NCI-H1694 treated with DMSO at 0.1 percent for 48 hours (cell line): ENCODE data around the gene NAA60.
"Not testable (repeated sequence)": the region's sequence is repeated elsewhere in the genome, so short reads cannot be mapped to it uniquely, and the experiment has no call there.

Experiments used
- DNase-seq: peaks from one replicate; lab custom pipeline; 2025; lab: John Stamatoyannopoulos, UW

NAA60 gene

GRCh38 chr16:3465301-3465700 is 21.8 kb downstream of the NAA60 start:
- no peak for DNase-seq

DNA sequence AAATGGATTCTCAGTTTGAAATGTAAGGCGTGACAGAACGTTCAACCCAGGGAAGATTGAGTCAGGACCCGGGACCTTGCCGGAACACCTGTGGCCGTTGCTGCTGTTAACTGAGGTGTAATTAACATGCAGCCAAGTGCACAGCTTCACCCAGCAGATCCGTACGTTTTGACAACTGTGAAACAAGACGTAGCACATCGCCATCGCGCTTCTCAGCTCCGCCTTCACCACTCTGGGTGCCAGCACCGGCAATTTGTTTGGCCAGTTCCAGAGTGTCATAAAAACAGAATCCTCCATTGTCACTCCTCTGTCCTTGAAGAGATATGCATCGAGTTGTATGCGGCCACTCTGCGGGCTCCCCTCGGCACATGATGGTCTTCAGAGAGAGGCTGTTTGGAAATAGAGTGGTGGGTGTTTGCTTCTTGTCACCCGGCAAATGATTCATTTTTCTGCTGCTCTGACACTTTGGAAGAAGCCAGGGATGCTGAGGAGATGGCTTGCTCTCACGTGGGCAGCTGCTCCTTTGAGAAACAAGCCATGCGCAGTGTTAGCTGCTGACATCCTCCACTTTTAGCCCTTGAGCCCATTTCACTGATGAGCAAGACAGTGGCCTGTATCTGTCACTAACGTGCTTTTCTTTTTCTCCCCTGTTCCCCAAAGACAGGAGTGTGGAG is 22.6 kb downstream of the NAA60 start:
- DNase-seq = no peak

DNA sequence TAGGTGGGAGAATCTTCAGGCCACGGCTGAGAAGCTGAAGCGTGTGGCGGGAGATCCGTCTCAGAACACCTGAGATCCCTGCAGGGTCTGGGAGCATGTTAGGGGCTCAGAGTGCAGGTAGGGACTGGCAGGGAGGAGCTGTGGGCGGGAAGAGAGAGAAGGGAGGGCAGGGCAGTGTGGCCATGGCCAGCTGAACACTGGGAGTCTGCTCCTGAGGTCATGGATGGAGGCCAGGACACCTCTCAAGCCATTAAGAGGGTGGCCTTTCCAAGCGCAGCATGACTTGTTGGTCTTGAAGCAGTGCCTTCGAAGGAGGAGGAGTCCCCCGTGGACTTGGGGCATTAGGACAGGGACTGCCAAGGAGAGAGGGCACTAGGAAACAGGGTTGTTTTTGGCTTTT is 23.7 kb downstream of the NAA60 start:
- no peak for DNase-seq

DNA sequence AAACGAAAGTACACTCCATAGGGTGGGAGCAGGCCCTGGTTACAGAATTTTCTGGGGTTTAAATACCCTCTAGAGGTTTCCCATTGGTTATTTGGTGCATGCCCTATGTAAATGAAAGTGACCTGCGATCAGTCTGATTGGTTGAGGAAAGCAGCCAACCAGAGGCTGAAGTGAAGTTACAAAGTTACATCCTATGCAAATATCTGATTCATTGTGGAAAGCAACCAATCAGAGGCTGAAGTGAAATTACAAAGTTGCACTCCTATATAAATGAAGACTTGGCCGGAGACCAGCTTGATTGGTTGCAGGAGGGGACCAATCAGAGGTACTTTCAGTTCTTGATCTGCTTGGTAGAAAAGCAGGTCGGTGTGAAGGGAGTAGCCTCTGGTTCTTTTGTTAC is 24.4 kb downstream of the NAA60 start:
- DNase-seq = no peak

GRCh38 chr16:3468501-3468900 is 25.0 kb downstream of the NAA60 start:
- no peak for DNase-seq

- DNase-seq = no peak
Measured at GRCh38 chr16:3469736-3470135, 26.3 kb downstream of the NAA60 start.

DNA sequence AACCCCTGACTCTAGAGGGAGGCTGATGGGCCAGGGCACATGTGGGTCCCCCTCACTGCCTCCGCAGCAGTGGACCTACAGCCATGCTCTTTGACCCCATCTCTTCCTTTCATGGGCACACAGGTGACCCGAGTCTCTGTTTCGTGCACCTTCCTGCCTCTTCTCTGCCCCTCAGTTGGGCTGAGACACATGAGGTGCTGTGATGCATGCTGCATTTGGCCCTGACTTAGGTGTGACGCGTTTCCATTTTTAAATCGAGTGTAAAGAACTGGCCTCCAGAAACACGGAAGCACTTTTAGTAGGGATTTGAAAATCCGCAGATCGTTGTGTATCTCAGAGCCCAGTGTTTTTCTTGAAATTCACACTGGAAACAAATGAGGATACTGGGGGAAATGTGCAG is 27.2 kb downstream of the NAA60 start:
- DNase-seq = no peak

- no peak for DNase-seq
Measured at GRCh38 chr16:3471518-3472176, 28.2 kb downstream of the NAA60 start.

GRCh38 chr16:3472878-3473595 is 29.6 kb downstream of the NAA60 start:
- no peak for DNase-seq

- not testable (repeated sequence) for DNase-seq
Measured at GRCh38 chr16:3473596-3473943, 30.1 kb downstream of the NAA60 start.

DNA sequence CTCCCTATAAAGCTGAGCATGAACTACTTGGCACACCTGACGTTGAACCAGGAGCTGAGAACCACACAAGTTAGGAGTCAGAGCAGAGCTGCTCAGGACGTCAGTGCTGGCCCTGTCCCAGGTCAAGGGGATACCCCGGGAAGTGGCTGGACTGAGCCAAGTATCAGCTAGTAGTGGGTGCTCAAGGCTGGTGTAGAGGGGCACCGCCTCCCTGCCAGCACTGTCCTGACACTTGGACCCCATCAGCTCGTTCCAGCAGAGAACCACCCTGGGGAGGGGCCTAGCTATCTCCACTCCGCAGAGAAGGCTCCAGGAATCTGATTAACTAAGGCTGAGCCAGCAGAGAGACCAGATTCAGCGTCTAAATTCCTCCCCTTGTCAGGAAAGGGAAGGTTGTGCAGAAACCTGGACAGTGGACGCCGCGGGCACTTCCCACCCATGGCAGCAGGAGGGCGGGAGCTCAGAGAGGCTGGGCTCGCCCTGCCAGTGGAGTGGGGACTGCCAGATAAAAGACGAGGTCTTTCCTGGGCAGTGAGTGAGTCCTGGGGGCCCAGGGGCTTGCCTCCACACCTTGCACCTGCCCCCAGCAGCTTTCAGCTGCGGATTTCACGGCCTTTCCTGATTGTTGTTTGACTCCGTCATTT is 30.8 kb downstream of the NAA60 start:
- no peak for DNase-seq

- DNase-seq = not testable (repeated sequence)
Measured at GRCh38 chr16:3474870-3475269, 31.4 kb downstream of the NAA60 start.

DNA sequence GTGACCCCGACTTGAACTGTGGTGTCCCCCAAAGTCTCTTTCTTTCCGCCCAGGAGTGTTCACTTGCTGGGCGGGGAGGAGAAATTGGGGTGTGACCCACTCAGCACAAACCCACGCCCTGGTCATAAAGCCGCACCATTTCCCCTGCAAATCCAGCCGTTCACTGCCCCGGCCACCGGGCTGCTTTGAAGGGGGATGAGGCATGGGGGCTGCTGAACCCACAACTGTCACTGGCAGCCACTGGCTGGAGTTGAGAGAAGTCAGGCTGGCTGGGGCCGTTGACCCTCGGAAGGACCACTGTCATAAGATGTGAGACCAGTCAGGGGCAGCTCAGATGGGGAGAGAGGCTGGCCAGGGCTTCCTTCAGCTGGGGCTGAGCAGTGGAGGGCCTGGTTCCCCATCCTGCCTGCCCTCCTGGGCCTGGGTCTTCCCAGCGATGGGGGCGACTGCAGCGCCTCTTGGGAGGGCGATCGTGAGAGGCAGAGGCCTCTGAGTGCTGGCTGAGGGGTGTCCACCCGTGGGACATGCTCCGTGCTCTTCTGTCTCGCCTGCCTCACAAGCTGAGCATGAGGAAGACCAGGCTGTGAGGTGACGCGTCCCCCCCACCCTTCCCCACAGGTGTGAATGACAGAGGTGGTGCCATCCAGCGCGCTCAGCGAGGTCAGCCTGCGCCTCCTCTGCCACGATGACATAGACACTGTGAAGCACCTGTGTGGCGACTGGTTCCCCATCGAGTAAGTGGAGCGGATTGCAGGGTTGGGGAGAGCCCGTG is 32.3 kb downstream of the NAA60 start:
- no peak for DNase-seq

DNA sequence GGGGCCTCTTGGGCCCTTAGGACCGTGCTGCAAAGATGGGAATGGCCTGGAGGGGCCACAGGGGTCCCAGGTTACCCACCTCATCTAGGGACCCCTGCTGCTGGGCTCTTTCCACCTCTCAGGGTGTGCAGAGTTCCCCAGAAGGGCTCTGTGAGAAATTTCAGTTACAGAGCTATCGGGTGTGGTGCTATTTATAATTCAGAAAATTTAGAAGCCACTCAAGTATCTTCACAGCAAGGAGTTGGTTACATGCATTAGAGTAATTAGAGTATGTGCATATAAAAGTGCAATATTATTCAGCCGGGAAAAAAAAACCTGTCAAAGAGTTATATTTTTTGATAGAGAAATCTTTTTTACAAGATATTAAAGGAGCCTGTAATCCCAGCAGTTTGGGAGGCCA is 32.9 kb downstream of the NAA60 start:
- DNase-seq = no peak

DNA sequence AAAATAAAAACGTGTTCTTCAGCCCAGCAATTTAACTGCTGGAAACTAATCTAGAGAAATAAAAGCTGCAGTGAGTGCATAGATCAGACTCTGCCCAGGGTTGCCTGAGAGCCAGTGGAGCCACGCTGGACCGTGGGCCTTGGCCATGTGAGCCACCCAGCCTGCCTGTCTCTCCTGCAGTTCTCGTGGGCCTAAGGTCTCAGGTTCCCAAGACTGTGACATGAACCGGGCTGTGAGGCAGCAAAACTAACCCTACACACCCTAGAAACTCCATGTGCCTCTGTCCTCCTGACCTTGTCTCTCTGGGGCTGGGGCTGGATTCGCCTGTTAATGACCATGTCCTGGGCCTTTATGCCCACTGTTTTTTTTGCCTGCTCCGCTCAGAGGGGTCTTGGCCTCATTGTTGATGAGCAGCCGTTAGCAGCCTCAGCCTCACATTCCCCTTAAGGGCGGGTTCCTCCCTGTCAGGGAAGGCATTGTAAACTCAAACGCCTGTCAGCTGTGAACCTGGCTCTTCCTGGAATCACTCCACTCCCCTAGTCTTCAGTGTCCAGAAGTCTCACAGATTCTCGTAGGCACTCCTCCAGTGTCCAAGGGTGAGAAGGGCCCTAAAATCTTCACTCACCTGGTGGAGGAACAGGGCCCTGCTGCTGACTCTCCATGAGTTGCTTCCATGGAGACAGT is 34.9 kb downstream of the NAA60 start:
- DNase-seq = no peak

- DNase-seq = no peak
Measured at GRCh38 chr16:3479654-3480216, 36.3 kb downstream of the NAA60 start.

DNA sequence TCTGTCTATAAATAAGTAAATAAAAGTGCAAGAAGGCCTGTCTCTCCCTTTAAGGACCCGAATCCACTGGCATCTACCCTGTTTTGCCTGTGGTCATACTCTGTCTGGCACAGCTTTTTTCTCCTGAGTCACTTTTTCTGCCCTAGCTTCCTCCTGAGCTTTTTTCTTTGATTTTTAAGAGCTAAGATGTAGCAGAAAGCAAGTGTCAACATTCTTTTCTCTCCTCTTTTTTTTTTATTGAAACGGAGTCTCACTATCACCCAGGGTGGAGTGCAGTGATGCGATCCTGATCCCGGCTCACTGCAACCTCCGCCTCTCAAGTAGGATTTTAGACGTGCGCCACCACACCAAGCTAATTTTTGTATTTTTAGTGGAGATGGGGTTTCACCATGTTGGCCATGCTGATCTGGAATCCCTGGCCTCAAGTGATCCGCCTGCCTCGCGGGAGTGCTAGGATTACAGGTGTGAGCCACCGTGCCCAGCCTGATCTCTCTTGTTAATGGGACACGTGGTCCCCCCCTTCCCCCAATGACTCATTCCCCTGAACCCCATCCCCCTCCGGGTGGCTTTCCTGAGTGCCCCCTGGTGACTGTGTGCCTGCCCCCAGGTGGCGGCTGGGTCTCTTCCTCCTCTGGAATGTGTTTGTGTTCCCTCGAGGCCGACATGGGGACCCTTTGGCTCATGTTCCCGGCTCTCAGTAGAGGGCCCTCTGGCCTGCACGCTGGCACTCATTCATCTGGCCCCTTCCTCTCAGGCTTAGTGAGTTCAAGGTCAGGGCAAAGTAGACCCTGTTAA is 37.6 kb downstream of the NAA60 start:
- DNase-seq = no peak

GRCh38 chr16:3481696-3482658 is 38.5 kb downstream of the NAA60 start:
- DNase-seq = no peak

DNA sequence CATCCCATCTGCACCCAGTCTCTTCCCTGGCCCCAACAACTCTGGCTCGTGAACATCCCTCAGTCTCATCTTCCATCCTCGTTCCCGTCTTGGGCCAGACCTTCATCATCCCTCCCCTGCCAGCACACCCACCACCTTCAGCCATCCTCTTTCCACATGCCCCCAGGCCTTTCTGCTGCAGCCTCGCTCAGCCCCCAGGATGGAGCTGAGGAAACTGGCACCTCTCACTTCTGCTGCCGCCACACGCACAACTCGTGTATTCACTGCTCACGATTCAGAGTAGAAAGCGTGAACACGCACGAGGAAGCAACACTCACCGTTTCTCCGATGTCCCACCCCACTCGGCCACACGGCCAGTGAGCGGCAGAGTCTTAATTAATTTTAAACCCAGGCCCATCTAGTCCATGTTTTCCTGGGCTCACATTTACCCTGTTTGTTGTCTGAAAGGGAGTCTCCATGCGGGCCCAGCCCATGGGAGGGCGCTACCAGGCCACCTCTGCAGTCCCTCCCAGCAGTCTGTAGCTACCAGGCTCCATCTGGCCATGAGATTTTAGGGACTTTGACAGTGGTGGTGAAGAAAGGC is 39.3 kb downstream of the NAA60 start:
- no peak for DNase-seq
